Activated CD4-positive, alpha-beta T cell treated with anti-CD3 and anti-CD28 coated beads, Interleukin-2, Interleukin-6, amounts not matched to agents 100 ng/mL and 50 ng/mL, durations not matched to agents 16 hours and 8 hours (primary cell): Measurements from ENCODE around the gene OR2T3.
"Not testable (repeated sequence)": the region's sequence is repeated elsewhere in the genome, so short reads cannot be mapped to it uniquely, and the experiment has no call there.

Experiments used
- DNase-seq: peaks from one replicate; pipeline ENCODE4 v3.0.0-alpha.2; 2020

OR2T3 gene, protein sequence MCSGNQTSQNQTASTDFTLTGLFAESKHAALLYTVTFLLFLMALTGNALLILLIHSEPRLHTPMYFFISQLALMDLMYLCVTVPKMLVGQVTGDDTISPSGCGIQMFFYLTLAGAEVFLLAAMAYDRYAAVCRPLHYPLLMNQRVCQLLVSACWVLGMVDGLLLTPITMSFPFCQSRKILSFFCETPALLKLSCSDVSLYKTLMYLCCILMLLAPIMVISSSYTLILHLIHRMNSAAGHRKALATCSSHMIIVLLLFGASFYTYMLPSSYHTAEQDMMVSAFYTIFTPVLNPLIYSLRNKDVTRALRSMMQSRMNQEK

DNA sequence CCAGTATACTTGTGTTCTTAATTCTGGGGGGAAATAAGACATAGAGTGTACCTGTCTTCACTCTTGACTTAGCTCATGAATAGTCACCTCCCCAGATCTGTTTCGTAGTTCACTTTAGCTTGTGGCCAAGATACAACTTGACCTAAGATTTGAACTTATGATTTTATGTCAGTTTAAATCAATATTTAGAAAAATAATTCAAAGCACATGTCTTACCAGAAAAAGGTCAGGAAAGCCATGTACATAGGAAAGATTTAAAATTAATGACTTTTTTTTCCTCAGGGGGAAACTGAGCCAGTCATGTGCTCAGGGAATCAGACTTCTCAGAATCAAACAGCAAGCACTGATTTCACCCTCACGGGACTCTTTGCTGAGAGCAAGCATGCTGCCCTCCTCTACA, at the start of gene OR2T3:
TSS of gene OR2T3 (plus strand) at position 301 of the 400 bp plus-strand sequence. CDS start at position 301, 0 bp downstream.
- not testable (repeated sequence) for DNase-seq

- DNase-seq: not testable (repeated sequence)
Measured at GRCh38 chr1:248427526-248428191, 45.5 kb upstream of the OR2T3 start.

GRCh38 chr1:248428192-248428533, 45.0 kb upstream of the OR2T3 start:
- DNase-seq: not testable (repeated sequence)

DNA sequence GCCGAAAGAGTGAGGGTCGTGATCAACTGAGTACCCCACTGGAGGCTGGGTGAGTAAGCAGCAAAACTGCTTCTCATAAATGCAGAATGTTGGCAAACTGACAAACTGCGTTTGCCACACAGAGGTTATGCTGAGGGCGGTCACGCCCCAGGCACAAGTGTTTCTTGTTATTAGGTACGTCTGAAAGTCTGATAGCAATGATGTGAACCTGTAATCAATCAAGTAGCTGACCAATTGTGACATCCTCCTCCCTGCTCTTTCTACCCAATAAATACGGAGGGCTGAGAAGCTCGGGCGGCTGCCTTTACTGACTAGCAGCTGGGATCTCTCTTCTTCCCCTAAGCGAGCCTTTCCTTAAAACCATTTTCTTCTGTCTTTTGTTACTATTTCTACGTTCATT, 41.5 kb upstream of the OR2T3 start:
- not testable (repeated sequence) for DNase-seq

GRCh38 chr1:248432201-248432600, 41.0 kb upstream of the OR2T3 start:
- not testable (repeated sequence) for DNase-seq

GRCh38 chr1:248433811-248434415, 39.2 kb upstream of the OR2T3 start:
- not testable (repeated sequence) for DNase-seq

DNA sequence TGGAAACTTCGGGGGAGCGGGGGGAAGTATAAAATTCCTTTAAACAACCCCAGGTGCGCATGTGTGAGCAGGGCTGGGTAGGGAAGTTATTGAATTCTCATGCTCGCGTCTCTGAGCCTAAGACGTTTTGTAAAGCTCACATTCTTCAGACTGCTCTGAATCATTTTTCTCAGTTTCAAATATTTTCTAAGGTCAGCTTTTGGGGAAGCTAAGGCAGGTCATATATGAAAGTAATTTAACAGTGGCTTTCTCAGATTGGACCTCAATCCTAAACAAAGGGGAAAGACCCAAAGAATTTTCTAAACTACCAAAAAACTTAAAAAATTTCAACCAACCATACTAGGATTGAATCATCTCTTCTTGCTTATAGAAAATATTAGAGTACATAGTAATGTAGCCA, 38.2 kb upstream of the OR2T3 start:
- not testable (repeated sequence) for DNase-seq

GRCh38 chr1:248436303-248436702, 36.8 kb upstream of the OR2T3 start:
- not testable (repeated sequence) for DNase-seq

DNA sequence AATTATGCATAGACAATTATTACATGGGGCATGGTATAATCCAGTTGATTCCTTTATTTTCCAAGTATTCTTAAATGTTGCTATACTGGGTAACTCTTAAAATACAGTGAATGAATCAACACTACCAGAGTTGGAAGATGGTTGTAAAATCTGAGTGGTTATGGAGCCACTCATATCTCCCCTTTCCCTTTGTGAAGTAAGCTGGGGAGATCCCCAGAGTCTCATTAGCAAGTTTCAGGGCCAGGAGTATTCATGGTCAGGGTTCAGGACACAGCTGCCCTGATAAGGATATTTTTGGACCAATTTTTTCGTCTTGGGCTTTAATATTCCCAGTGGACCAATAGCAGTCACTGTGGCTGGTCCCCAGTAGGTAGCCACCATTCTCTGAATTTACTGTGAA, 34.5 kb upstream of the OR2T3 start:
- not testable (repeated sequence) for DNase-seq

DNA sequence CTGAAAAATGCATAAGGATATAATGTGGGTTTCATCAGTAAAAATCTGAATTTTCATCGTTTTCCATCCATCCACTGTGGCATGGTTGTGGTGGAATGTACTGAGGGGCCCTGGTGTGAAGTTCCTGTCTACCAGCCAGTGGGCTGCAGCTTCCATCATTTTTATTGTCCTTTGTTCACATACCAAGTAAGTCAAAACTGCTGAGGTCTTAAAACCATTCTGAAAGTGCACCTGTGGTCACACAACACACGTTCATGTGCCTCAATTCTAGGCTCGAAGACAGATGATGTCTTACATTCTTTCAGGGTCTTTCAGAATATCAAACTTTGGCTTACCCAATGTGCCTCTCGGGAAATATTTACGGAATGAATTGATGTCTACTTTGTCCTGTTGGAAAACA, 33.9 kb upstream of the OR2T3 start:
- not testable (repeated sequence) for DNase-seq

- not testable (repeated sequence) for DNase-seq
Measured at GRCh38 chr1:248442500-248443277, 30.5 kb upstream of the OR2T3 start.

DNA sequence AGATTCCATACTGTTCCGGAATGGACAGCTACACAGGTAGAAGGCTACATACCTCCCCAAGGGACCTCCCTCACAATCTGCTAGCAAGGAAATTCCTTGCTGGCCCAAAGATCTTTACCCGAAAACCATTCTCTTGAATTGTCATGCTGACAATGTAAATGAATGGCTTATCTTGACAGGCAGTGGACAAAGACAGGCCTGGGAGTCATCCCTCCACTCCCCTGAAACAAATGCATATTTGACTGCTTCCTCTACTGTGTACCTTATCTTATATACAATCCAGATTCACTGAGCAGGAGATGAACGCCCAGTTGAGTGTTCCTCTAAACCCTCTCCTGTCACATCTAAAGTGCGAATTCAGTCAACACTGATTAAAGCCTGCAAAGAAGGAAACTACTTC, 28.5 kb upstream of the OR2T3 start:
- DNase-seq: not testable (repeated sequence)

GRCh38 chr1:248445399-248445798, 27.8 kb upstream of the OR2T3 start, which contains the start of gene OR2T2:
Gene OR2T2, plus strand, starts transcription at chr1:248445637. Its CDS starts 7,161 bp downstream, at chr1:248452798.
- DNase-seq: not testable (repeated sequence)

GRCh38 chr1:248448409-248449074, 24.6 kb upstream of the OR2T3 start:
- not testable (repeated sequence) for DNase-seq

DNA sequence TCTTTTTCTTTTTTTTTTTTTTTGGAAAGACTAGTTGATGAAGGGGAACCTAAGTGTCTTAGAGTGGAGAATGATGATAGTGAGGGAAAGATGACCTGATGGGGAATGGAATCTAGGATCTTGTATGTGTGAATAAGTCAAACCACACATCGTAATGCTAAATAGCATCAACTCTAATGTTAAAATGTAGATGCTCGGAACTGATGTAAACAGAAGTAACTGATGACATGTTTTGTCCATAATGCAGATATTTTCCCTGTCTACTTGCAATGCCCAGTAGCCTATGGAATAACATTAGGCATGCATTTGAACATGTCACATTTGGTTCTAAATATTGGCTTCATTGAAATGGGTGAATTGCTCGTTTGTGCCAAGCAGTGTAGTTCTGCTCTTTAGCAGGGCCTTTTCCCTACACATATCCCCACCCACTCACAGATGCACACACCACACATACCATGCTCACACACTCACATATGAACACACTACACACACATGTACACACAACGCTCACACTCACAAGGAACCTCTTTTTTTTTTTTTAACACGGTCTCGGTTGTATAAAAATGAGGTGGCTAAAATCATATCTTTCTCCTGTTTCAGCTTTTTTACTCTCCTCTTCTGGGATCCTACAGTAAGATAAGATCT, 23.2 kb upstream of the OR2T3 start:
- not testable (repeated sequence) for DNase-seq

DNA sequence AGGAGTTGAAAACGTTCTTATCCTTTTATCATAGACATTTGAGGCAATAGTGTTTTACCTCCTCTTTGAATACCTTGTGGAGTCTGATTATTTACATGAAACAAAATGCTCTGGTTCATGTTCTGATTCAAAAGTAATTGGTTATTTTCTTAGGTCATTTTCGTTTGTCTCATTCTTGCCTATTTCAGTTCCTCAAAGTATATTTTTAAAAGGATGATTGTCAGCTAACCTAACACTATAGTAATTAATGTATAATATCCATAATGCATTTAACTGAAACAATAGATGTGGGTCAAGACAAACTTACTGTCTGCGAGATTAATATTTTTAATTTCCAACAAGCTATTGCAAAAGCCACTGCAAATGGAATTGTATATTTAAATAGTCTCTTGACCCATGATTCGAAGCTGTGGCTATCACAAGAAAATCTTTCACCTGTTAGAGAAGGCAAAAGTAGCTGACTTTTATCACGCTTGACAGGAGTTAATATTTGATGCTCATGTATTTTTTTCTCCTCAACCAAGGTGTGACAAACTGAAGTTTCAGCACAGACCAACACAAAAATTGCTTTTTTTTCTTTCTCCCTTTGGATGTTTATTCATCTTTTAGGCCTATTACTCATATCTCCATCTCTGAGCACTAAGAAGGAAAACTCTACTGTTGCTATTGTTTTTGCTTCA, 22.5 kb upstream of the OR2T3 start:
- not testable (repeated sequence) for DNase-seq

GRCh38 chr1:248453619-248454018, 19.5 kb upstream of the OR2T3 start:
- not testable (repeated sequence) for DNase-seq

DNA sequence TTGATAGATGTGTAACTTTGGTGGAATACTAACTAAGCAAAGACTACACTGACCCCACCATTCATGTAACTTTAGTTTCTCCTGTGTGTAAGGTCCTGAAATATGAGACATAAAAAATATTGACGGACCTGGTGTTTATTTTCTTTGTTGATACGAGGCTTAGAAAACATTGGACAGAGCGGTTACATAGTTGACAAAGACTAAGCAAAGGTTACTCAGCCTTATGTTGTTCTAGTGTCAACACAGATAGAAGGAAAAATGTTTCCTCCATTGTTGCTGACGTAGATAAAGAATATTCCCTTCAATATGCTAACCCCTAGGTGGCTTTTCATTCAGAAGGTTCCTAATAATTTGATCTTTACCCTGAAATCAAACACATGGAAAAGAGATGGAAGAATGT, 18.1 kb upstream of the OR2T3 start:
- not testable (repeated sequence) for DNase-seq

GRCh38 chr1:248456635-248457034, 16.5 kb upstream of the OR2T3 start:
- not testable (repeated sequence) for DNase-seq

- DNase-seq: not testable (repeated sequence)
Measured at GRCh38 chr1:248459117-248459516, 14.0 kb upstream of the OR2T3 start.

DNA sequence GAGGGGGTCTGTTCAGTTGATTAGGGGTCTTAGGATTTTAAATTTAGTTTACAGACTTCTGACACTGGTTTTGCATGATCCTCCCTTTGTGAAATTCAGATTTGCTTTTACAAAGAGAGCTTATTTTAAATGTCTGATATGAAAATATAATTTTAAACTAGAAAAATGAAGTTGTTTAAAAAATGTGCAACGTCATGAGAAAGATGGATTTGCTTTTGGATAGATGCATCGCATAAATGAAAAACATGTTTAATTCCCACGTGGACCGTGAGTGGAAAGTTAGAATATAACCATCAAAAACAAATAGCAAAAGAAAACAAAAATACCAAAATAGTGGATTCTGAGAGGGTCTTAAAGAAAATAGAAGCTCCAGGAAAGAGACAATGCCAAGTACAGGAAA, 2.0 kb upstream of the OR2T3 start:
- DNase-seq: no peak
